Ishikawa (cell line): ENCODE results near the gene NTN1.

Experiments used
- CREB1 ChIP-seq: IDR thresholded peaks from 2 replicates; pipeline ENCODE4 v1.6.1; 2012; ENCODE audit warnings: low read depth
- EGR1 ChIP-seq: IDR thresholded peaks from 2 replicates; pipeline ENCODE4 v1.6.1; 2012
- EP300 ChIP-seq: IDR thresholded peaks from 2 replicates; pipeline ENCODE4 v1.6.1; 2012; ENCODE audit warnings: borderline replicate concordance
- NFIC ChIP-seq: IDR thresholded peaks from 2 replicates; pipeline ENCODE4 v1.6.1; 2012
- RAD21 ChIP-seq: IDR thresholded peaks from 2 replicates; pipeline ENCODE4 v1.6.1; 2012; ENCODE audit warnings: low read depth
- TAF1 ChIP-seq: IDR thresholded peaks from 2 replicates; pipeline ENCODE4 v1.6.1; 2012; ENCODE audit warnings: low read depth, mild to moderate bottlenecking
- TCF12 ChIP-seq: IDR thresholded peaks from 2 replicates; pipeline ENCODE4 v1.6.1; 2012; ENCODE audit warnings: low read depth
- TEAD4 ChIP-seq: IDR thresholded peaks from 2 replicates; pipeline ENCODE4 v1.6.1; 2012
- USF1 ChIP-seq: IDR thresholded peaks from 2 replicates; pipeline ENCODE4 v1.6.1; 2012
- YY1 ChIP-seq: IDR thresholded peaks from 2 replicates; pipeline ENCODE4 v1.6.1; 2012; ENCODE audit warnings: low read depth
- ZBTB7A ChIP-seq: IDR thresholded peaks from 2 replicates; pipeline ENCODE4 v1.6.1; 2012; ENCODE audit warnings: low read depth
- TF ChIP-seq, protein P1 (sequence below): IDR thresholded peaks from 2 replicates; pipeline ENCODE4 v1.6.1; 2012; ENCODE audit warnings: low read depth, mild to moderate bottlenecking
- TF ChIP-seq, protein P2 (sequence below): IDR thresholded peaks from 2 replicates; pipeline ENCODE4 v1.6.1; 2012

DNA sequence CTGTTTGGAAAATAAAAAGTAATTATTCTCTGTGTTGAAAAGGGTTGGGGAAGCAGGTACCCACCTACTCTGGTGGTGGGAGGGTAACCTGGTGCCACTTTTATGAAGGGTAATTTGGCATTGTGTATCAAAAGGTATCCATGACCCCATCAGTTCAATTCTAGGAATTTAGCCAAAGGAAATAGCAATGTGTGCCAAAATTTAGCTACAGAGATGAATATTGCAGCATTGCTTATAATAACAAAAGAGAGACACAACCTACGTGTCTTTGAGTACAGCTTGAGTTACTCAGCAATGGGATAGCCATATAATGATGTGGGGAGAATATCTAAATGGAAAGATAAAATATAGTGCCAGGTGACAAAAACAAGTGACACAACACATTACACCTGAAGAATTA lies 170.7 kb downstream of the NTN1 start:
- TF ChIP-seq, protein P1, sequence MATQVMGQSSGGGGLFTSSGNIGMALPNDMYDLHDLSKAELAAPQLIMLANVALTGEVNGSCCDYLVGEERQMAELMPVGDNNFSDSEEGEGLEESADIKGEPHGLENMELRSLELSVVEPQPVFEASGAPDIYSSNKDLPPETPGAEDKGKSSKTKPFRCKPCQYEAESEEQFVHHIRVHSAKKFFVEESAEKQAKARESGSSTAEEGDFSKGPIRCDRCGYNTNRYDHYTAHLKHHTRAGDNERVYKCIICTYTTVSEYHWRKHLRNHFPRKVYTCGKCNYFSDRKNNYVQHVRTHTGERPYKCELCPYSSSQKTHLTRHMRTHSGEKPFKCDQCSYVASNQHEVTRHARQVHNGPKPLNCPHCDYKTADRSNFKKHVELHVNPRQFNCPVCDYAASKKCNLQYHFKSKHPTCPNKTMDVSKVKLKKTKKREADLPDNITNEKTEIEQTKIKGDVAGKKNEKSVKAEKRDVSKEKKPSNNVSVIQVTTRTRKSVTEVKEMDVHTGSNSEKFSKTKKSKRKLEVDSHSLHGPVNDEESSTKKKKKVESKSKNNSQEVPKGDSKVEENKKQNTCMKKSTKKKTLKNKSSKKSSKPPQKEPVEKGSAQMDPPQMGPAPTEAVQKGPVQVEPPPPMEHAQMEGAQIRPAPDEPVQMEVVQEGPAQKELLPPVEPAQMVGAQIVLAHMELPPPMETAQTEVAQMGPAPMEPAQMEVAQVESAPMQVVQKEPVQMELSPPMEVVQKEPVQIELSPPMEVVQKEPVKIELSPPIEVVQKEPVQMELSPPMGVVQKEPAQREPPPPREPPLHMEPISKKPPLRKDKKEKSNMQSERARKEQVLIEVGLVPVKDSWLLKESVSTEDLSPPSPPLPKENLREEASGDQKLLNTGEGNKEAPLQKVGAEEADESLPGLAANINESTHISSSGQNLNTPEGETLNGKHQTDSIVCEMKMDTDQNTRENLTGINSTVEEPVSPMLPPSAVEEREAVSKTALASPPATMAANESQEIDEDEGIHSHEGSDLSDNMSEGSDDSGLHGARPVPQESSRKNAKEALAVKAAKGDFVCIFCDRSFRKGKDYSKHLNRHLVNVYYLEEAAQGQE: no peak
- TF ChIP-seq EP300 (no peak), TCF12 (no peak), TAF1 (no peak), YY1 (no peak), NFIC (no peak), EGR1 (no peak), ZBTB7A (no peak), USF1 (no peak), RAD21 (no peak), CREB1 (no peak), TEAD4 (no peak)
- TF ChIP-seq, protein P2, sequence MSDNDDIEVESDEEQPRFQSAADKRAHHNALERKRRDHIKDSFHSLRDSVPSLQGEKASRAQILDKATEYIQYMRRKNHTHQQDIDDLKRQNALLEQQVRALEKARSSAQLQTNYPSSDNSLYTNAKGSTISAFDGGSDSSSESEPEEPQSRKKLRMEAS: no peak
